K562 (cell line): Measurements from ENCODE around the gene CLSTN2. TPM values are rescaled to one million over a fixed set of nuclear protein-coding genes. Genes with fewer than 3 reads are reported as not detected.

Source experiments
- ATAC-seq: fragments of 200-7000 bp; cut with Tn5 transposase; 3 replicates; pipeline ENCODE4 v1.9.1; 2020; ENCODE audit warnings: moderate library complexity
- BruUV-seq: library from RNA; stranded (reverse); fragments of 400-500 nt; replicated peaks from 2 replicates; lab custom pipeline; 2021; lab: Mats Ljungman, UMichigan
- CTCF ChIA-PET: fragments of 300-600 bp; formaldehyde crosslinking; extraction: SDS; loops from one replicate; lab custom pipeline; 2021; ENCODE audit warnings: low intra/inter-chr PET ratio; lab: Yijun Ruan, JAX
- POLR2A ChIA-PET: fragments of 300-600, 350-650 bp; sonication (Branson Sonifier 250); formaldehyde crosslinking; extraction: SDS; loops from one replicate; lab custom pipeline; 2021; ENCODE audit warnings: antibody characterized with exemption, inconsistent platforms; lab: Yijun Ruan, JAX
- DNase-seq, 4 experiments: peaks; one replicate each; pipeline versions ENCODE4 v3.0.0 to v3.0.0-alpha.2; 2011 to 2018; ENCODE audit warnings: low spot score in 3 of 4, mixed read lengths in 3 of 4; ENCODE audit errors: extremely low read depth in 1 of 4
- FAIRE-seq: peaks from 2 replicates; lab custom pipeline; 2011; peaks lifted over from hg19 to GRCh38; lab: Jason Lieb, UNC
- H2AFZ ChIP-seq: 2 replicates; pipeline ENCODE4 v1.6.0; 2011; ENCODE audit warnings: low read depth, low read length, control low read depth, inconsistent platforms
- H3K27ac ChIP-seq: fragments of 200-600 bp; 3 replicates; pipeline ENCODE4 v1.8.0; 2011; ENCODE audit warnings: low read depth, mild to moderate bottlenecking, control low read depth, inconsistent platforms, low read length, moderate library complexity, mixed read lengths; ENCODE audit errors: extremely low read depth
- H3K27me3 ChIP-seq, 2 experiments: fragments of 300-600 bp in 1 of 2; 2 replicates in 1 of 2; 3 replicates in 1 of 2; pipeline versions ENCODE4 v1.6.0 to v1.8.0; 2011; ENCODE audit warnings: inconsistent platforms in 2 of 2, low read length in 2 of 2, mild to moderate bottlenecking in 1 of 2, mixed read lengths in 1 of 2, moderate library complexity in 1 of 2; ENCODE audit not compliant: control insufficient read depth in 2 of 2, insufficient read depth in 2 of 2
- H3K36me3 ChIP-seq: fragments of 300-600 bp; 3 replicates; pipeline ENCODE4 v1.8.0; 2011; ENCODE audit warnings: mild to moderate bottlenecking, low read length, inconsistent platforms; ENCODE audit not compliant: control insufficient read depth, insufficient read depth
- H3K4me1 ChIP-seq, 2 experiments: fragments of 200-600 bp in 1 of 2; replicated peaks in 1 of 2; 2 replicates in 1 of 2; 3 replicates in 1 of 2; pipeline versions ENCODE4 v1.5.1 to v1.8.0; 2011; ENCODE audit warnings: inconsistent platforms in 2 of 2, low read length in 2 of 2, mild to moderate bottlenecking in 1 of 2, mixed read lengths in 1 of 2, moderate library complexity in 1 of 2; ENCODE audit not compliant: control insufficient read depth in 2 of 2, insufficient read depth in 2 of 2
- H3K4me2 ChIP-seq: 2 replicates; pipeline ENCODE4 v1.6.1; 2011; ENCODE audit warnings: low read length, control low read depth, inconsistent platforms, mixed read lengths; ENCODE audit not compliant: insufficient read depth
- H3K4me3 ChIP-seq: fragments of 200-600 bp; sonication (generic), shearing (Covaris generic); 2 replicates; pipeline ENCODE4 v1.5.1; 2016; ENCODE audit warnings: control low read depth, inconsistent platforms
- H3K79me2 ChIP-seq: fragments of 200-600 bp; 3 replicates; pipeline ENCODE4 v1.8.0; 2011; ENCODE audit warnings: low read length, inconsistent platforms; ENCODE audit not compliant: control insufficient read depth, insufficient read depth
- H3K9ac ChIP-seq, 2 experiments: 2 replicates each; pipeline versions ENCODE4 v1.6.0 to v1.6.1; 2011; ENCODE audit warnings: low read depth in 2 of 2, low read length in 2 of 2, control low read depth in 1 of 2, inconsistent platforms in 1 of 2, mild to moderate bottlenecking in 1 of 2, mixed read lengths in 1 of 2; ENCODE audit not compliant: insufficient read depth in 1 of 2
- H3K9me1 ChIP-seq: one replicate; pipeline ENCODE4 v1.6.0; 2011; ENCODE audit warnings: inconsistent platforms, mild to moderate bottlenecking, low read length, moderate library complexity; ENCODE audit not compliant: control insufficient read depth, insufficient read depth
- H3K9me3 ChIP-seq: replicated peaks from 2 replicates; pipeline ENCODE4 v1.5.1; 2011; ENCODE audit warnings: low read depth, low read length, inconsistent platforms; ENCODE audit not compliant: control insufficient read depth, insufficient read depth
- H4K20me1 ChIP-seq: replicated peaks from 2 replicates; pipeline ENCODE4 v1.6.1; 2011; ENCODE audit warnings: low read length, inconsistent platforms, mixed read lengths; ENCODE audit not compliant: control insufficient read depth, insufficient read depth
- CREM ChIP-seq: IDR thresholded peaks from 2 replicates; pipeline ENCODE4 v1.6.1; 2014; ENCODE audit warnings: antibody characterized with exemption, low read depth
- HEY1 ChIP-seq: fragments of 250-450 bp; sonication (Bioruptor Pico); IDR thresholded peaks from 2 replicates; pipeline ENCODE4 v1.5.0; 2020; ENCODE audit warnings: mild to moderate bottlenecking, moderate library complexity, borderline replicate concordance
- VEZF1 ChIP-seq: fragments of 200-800 bp; sonication (Bioruptor generic); IDR thresholded peaks from 2 replicates; pipeline ENCODE4 v1.6.1; 2017; ENCODE audit warnings: missing genetic modification characterization, missing compliant biosample characterization
- ZBTB17 ChIP-seq: fragments of 450-650 bp; formaldehyde crosslinking; IDR thresholded peaks from 2 replicates; pipeline ENCODE4 v1.4.0; 2020; ENCODE audit warnings: mild to moderate bottlenecking
- ZBTB7A ChIP-seq: IDR thresholded peaks from 2 replicates; pipeline ENCODE4 v1.6.1; 2011; ENCODE audit warnings: low read depth, mild to moderate bottlenecking, low read length, moderate library complexity, borderline replicate concordance; ENCODE audit not compliant: control insufficient read depth
- ZNF766 ChIP-seq: fragments of 200-800 bp; sonication (Bioruptor generic); conservative IDR thresholded peaks from 2 replicates; pipeline ENCODE4 v1.6.1; 2016; ENCODE audit warnings: missing genetic modification characterization, missing compliant biosample characterization
- in situ Hi-C: fragments of 300-500 bp; cut with MboI; formaldehyde crosslinking; loops from 4 replicates; pipeline ENCODE4 v1.15.0; 2018; ENCODE audit warnings: inconsistent platforms, mixed read lengths
- intact Hi-C: fragments of 100-400 bp; cut with micrococcal nuclease; formaldehyde crosslinking; loops from 2 replicates; pipeline ENCODE4 v1.14.2; 2022
- polyA plus RNA-seq, 8 experiments: library from polyadenylated mRNA; depleted of rRNA in 4 of 8; stranded (reverse) in 5 of 8; unstranded in 3 of 8; fragments of >200 nt; fragmentation: Nextera tagmentation in 2 of 8; fragmentation: Illumina TruSeq in 1 of 8; extraction: Ambion mirVana in 2 of 8; extraction: Trizol in 1 of 8; gene quantifications; 2 replicates each; pipeline versions ENCODE4 v1.2.1 to v1.2.3, GENCODE V29; 2011 to 2014; ENCODE audit warnings: inconsistent platforms in 1 of 8, missing spikeins in 1 of 8
- total RNA-seq, 7 experiments: library from RNA; depleted of rRNA in 6 of 7; stranded (reverse); fragments of >200 nt in 6 of 7; fragmentation: Illumina TruSeq in 2 of 7; extraction: Trizol in 2 of 7; gene quantifications; 2 replicates each; pipeline versions ENCODE4 v1.2.1 to v1.2.3, GENCODE V29; 2011 to 2021; ENCODE audit warnings: low replicate concordance in 1 of 7

The CLSTN2 gene
- total and polyA plus RNA-seq, 9 of the 15 experiments (the other 6 are each of a cell fraction or from before 2014, with no cell fraction given), result 0.02 to 0.04 (median 0.04) TPM; not detected in 6

DNA sequence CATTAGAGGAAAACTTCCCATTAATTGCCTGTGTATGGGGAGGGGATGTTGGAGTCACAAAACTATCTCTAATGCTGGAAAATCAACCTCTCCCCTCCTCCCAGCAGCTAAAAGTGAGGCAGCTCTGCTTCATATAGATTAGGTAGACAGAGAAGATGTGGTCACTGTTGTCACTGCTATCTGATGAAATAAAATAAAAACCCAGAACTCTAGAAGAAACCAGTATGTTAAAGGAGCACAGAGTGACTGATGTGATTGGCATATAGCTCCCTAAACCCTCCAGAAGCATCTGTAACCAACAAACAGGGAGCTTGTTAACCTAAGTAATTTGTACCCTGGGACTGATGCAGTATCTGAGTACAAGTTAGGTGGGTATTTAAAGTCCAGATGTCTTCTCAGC, 531.0 kb downstream of the CLSTN2 start:
- ChIA-PET CTCF (no interaction called here), POLR2A (no interaction called here)
- Histone ChIP-seq H3K4me1 (no peaks in the 10 kb centered on the region), H3K36me3 (no peaks in the 10 kb centered on the region), H3K79me2 (no peaks in the 10 kb centered on the region), H4K20me1 (no peaks in the 10 kb centered on the region), H3K4me3 (no peak overlapping the region), H2AFZ (no peak overlapping the region), H3K27ac (no peak overlapping the region), H3K27me3 (peaks cover 0 to 6% of the 10 kb centered on the region in 2 experiments; a peak in 1 of 5 replicates), H3K9me1 (no peaks in the 10 kb centered on the region), H3K9ac (no peak overlapping the region), H3K9me3 (no peaks in the 10 kb centered on the region), H3K4me2 (no peak overlapping the region)
- FAIRE-seq (no peak), DNase-seq (no peak), ATAC-seq (no peak)
- intact Hi-C loops (no loop called here), in situ Hi-C loops (no loop called here)
- no TSS peak for BruUV-seq
- TF ChIP-seq HEY1 (CRISPR knock-in tag) (no peak), VEZF1 (CRISPR knock-in tag) (peak; percentile 17; the same call in 1 of the 2 replicates), ZBTB17 (CRISPR knock-in tag) (peak; percentile 77), ZNF766 (peak; percentile 82), CREM (no peak), ZBTB7A (no peak)
